ENCODE data around the gene UVRAG.

The UVRAG gene

DNA sequence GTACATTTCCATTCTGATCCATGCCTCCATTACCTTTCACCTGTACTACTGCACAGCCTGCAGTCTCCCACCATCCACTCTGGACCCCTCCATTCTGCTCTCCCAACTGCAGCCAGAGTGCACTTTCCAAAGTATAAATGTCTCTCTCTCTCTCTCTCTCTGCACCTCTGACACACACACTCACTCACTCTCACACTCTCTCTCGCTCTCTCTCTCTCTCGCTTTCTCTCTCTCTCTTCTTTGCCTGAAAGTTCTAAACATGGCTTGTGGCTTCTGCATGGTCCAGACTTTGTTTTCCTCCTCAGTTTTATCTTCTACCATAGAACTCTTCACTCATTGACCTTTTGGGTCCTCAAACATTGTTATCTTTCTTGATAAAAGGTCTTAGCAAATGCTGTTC lies 314.7 kb downstream of the UVRAG start:
- no peak for DNase-seq

DNA sequence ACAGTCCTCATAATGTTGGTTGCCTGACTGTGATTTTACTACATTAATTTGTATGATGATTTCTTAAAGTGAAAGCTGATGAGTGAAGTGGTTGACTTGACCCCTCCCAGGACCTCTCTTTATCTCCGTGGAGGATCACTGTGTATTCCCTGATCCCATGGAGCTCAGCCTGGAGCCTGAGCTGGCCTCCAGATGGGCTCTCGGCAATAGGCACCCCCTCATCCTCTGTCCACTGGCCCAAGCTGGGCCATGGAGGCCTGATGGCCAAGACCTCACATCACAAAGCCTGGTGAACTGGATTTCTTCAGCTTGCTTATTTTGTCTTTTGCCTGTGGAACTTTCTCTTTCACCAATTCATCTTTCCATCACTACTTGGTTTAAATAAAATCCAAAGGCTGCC lies 316.1 kb downstream of the UVRAG start:
- no peak for DNase-seq

DNA sequence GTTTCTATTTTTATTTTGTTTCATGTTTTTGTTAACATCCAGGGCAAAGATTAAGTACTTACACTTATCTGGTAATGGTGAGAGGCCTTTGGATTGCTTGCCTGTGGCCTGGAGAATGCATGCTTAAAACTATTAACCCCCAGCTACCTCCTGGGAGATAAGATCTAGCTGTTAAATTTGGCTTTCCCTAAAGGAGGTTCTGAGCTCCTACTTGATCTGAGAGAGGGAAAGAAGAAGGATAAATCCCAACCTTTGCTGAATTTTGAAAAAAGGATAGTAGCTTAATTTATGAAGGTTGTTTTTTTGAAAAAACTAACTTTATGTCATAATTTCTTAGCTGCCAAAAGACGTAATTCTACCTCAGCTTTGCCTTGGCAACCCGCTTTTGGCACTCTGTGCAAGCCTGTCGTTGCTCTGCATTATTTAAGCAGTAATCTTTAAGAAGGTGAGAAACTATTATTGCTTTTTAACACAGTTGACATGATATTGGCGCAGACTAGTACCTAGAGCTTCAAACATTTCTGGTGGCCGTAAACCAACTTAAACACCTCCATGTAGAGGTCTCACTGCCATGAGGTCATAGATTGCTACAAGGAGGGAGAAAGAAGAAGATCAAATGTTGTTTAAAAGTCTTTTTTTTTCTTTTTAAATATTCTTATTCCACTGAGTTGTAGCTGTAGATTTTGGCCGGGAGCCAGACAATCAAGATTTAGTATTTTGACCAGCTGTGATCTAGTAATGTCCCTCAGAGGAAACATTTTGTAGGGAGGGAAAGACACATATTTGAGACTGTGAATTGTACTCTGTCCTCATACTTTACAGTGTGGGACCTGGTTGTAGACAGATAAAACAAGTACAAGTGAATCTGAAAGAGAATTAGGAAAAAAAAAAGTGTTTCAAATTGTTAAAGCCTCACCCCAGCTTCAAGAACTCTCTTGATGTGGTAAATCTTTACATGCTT lies 316.9 kb downstream of the UVRAG start:
- no peak for DNase-seq

DNA sequence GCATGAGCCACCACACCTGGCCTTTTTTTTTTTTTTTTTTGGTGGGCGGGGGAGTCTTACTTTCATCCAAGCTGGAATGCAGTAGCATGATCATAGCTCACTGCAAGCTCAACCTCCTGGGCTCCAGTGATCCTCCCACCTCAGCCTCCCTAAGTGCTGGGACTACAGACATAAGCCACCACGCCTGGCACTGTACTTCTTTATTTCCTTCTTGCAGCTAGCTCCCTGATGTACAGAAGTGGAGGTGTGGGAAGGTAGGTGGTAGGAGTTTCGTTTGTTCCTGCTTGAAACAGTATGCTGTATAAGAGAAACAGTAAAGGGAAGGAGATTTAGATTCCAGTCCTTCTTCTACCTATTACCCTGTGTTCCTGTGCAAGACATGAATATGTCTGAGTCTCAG lies 319.2 kb downstream of the UVRAG start:
- DNase-seq = no peak

DNA sequence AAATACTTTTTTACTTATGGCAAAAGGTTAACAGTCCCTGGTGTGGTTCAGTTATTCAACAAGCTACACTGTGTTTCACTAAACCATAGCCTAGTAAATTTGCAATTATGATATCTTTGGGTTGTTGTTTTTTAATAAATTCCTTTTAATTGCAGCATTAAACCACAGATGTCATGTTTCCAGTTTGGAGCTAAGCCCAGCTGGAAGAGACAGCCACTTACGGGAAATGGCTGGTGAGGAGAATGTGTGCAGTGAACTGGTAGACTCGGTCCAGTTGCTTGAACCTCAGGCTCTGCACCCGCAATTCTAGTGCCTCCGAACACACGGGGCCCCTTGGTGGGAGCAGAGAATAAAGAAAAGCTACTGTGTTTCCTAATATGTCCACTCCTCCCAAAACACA lies 320.5 kb downstream of the UVRAG start:
- DNase-seq = no peak

DNA sequence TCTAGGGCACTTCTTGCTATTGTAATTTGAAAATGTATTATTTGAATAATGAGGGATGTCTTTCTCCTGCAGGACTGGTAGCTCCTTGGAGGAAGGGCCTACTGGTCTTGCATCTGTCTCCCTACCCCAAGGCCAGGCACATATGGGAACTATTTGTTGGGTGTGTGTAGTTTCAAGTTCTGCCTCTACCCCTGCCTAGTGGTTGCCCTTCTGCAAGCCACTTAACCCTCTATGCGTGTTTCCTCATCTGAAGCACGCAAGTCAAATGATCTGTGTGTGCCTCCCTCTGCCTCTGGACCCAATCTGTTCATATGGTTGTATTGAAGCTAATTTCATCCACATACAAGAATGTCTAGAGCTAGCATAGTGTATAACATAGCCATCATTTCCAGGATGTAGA lies 324.3 kb downstream of the UVRAG start:
- no peak for DNase-seq

DNA sequence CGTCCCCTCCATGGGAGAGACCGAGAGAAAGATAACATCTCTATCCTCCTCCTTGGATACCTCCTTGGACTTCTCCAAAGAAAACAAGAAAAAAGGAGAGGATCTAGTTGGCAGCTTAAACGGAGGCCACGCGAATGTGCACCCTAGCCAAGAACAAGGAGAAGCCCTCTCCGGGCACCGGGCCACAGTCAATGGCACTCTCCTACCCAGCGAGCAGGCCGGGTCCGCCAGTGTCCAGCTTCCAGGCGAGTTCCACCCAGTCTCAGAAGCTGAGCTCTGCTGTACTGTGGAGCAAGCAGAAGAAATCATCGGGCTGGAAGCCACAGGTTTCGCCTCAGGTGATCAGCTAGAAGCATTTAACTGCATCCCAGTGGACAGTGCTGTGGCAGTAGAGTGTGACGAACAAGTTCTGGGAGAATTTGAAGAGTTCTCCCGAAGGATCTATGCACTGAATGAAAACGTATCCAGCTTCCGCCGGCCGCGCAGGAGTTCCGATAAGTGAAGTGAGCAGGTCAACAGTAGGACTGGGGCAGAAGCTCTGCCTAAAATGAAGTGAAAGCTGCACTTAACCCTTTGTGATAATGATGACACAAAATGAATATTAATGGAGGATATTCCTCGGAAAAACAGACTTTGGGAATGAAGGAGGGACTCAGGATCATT lies 326.0 kb downstream of the UVRAG start:
- DNase-seq = no peak

DNA sequence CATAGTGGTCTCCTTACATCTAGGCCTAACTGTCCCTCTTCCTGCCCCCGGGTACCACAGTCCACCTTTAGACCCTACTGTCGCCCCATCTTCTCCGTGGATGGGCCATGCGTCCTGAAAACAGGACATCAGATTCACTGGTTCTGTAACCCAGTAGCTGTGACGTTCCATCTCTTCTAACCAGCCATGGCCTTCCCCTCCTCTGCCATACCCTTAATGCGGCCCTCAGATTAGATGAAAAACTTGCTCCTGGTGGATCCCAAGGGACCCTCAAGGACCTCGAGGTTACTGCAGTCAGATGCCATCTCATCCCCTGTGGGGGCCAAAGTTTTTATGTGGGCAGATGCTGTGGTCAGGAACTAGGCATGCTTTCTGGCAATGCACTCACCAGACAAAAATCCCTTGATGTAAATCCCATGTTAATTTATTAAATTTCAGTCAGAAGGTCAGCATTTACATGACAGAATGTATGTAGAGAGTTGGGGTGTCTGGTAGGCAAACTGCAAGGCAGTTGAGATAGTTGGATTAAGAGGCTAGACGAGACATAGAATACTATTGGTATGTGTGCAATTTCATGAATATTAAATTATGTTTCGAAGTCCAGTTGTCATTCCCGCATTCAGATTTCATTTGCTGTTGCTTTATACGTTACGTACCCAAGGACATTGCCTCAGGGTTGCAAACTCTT lies 327.0 kb downstream of the UVRAG start:
- DNase-seq = no peak

DNA sequence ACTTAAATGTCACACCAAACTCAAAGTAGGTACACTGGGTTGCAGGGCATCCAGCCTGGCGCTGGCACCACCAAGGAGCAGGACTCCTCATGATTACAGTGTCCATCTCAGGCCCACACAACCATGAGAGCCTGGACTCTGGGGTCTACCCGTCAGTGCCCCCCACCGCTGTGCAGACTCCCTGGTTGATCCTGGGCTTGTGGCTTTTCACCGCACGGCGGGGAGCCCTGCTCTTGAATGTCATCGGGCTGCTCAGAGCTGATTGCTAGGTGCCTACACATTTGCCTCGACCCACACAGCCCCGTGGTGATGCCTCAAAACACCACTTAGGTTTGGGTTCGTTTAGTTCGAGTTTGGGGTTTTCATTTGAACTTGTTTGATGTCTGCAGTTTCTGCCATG lies 328.3 kb downstream of the UVRAG start:
- DNase-seq = no peak

DNA sequence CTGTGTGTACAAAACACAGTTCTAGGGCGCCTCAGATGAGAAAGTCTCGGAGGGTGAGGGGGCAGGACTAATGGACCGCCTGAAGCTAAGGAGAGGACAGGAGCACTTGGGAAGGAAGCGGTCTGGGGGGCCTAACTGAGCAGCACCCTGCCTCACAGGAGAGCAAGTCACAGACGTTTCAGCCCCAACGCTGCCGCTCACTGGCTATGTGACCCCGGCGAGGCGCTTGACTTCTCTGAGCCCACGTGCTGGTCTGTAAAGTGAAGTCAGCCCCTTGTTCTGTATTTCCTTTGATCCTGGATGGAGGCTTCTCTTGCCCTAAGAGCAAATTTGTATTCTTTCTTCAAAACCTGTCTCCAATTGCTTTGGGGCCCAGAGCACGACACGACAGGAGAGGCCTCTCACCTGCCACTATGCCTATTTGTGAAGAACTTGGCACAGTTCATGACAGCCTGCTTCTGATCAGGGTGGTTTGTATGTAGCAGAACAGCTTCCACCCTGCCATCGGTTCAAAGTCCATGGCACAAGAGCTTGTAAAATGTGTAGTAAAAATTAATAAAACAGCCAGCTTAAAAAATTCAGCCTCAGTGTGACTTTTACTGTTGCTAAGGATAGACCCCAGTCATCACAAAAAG lies 332.2 kb downstream of the UVRAG start:
- no peak for DNase-seq

DNA sequence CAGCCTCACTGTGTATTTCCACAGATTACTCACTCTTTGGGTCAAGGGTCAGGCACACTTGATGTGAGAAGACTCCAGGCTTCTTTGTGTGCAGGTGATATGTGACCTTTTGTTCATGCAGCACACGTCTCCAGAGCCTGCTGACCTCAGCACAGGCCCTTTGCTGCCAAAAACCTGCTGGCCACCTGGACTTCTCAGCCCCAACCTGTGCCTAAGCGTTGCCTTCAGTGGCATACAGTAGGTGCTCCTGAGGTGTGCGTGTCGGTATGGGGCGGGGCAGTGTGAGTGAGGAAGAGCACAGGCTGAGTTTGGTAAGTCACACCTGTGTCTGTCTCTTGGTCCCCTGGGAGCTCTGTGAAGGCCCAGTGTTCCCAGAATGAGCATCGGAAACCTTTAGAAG lies 333.2 kb downstream of the UVRAG start:
- no peak for DNase-seq

DNA sequence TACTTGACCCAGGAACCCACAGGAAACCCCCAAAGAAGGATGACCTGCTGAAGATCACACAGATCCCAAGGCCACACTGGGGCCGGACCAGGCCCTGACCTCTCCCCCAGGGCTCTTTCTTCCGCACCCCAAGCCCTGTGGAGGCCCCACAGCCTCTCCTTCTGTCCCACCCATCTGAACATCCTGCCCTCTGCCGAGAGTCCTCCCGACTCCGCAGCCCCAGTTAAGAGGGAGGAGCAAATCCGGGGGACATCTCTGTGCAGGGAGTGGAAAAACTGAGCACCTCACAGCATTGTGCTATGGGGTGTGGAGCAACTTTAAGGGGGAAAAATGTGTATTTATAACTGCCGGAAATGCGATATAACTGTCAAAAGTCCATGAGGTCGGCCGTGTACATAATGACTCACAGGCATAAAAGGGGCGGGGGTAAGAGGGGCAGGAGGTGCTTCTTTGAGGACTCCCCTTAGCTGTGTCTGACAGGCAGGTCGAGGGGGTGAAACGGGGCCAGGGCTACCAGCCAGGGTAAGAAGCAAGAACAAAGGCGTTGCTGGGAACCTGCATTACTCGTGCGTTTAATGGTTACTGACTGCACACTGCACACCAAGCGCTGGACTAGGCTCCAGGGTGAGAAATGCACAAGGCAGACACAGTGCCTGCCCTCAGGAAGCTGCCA lies 334.1 kb downstream of the UVRAG start:
- no peak for DNase-seq

DNA sequence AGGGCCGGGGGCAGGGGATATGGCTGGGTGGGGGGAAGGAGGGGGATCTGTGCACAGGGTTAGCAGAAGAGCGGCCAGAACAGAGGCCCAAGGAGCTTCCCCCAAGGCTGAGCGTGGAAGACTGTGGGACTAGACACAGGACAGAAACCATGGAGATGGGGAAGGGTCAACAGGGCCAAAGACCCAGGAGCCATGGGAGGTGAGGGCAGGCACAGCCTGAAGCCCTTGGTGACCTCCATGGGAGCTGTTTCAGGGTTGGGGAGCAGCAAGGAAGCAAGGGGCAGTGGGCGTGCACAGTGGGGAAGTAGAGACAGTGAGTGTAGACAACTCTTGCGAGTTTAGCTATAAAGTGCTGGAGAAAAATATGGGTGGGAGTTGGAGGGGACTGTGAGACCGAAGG lies 334.7 kb downstream of the UVRAG start:
- DNase-seq = no peak

DNA sequence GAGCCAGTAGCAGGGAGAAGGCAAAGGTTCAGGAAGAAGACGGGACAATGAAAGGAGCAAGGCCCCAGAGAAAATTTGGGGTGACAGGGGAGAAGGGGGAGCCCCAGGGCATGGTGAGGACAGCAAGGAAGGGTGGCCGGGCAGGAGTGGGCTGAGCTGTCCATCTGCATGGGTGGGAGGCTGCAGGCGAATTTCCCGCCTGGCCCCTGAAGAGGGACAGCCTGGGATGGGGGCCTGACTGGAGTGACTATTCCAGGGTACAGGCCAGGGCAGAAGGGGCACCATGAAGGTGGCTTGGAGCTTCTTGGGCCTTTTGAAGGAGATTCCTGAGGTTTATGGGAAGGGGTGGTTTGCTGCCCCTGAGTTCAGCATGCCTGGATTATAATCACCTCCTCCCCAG lies 335.1 kb downstream of the UVRAG start:
- DNase-seq = no peak

DNA sequence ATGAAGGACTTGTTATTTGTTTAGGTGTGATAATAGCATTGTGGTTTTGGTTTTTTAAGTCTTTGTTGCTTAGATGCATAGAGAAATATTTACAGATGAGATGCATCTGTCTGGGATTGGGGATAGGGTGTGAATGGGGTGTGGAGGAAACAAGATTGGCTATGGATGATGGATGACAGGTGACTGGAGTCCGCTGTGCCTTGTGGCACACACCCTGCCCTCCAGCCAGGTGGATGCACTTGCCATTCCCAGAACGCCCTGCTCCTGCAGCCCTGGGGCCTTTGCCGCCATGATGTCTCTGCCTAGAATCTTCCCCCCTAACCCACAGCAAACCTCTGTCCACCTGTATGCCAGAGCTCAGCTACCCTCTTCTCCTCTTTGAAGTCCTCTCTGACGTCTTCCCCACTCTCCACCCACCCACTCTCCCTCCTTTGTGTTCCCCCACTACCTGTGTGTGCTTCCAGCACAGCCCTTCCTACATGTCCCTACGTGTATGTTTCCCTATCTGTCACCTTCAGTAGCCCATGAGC lies 336.6 kb downstream of the UVRAG start:
- no peak for DNase-seq

DNA sequence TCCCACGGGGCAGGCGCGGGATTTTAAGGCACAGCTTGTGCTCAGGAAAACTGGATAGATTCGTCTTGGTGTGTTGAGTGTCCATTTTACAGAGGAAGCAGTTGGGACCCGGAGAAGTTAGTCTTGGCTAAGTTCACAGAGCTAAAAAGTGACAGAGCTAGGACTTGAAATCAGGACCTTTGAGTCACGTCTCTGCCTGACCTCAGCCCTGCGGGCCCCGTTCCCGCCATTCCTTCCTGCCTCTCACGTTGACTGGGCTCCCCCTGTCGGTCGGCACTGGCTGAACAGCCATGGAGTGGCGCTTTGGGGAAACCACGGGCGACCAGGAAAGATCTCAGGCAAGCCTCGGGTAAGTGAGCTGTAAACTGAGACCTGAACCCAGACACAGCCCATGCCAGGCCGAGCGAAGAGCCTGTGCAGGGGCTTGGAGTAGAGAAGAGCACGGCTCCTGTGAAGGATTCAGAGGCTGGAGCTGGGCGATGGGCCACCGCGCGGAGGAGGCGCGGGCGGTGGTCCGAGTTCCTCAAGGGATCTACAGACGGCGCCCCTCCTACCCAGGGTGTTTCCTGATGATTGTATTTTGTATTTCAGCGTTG lies 337.2 kb downstream of the UVRAG start:
- DNase-seq = peak; percentile 16

DNA sequence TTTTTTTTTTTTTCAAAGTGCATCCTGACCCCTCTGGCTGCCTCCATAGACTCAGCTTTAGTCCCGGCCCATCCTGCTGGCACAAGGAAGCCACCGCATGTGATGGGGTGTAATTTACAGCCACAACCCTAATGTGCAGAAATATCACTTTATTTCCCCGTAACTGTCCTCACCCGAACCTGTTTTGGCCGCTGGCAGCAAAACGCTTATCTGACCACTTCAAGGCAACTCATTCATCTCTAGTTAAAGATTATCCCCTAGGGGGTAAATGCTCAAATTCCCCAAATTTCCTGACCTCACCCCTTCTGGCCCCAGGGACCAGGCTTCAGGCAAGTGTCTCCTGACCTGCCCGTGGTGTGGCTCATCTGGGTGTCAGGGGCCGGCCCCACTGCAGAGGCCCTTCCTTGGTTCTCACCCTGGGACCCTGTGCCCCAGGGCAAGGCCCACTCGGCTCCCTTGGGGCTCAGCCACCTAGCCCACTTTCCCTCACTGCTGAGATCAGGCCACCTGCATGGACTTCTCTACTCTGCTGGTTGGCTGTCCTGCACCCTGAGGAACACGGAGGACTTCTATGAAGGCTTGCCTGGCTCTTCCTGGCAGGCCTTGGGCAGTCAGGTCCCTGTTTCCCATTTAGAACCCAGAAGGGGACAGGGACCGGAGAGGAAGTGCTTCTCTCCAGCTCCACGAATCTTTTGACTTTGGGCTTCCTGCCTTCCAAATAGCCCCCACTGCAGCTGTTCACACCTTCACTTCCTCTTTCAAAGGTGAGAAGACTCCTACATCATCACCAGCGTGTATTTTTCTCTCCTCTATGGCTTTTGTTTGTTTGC lies 337.9 kb downstream of the UVRAG start:
- no peak for DNase-seq

DNA sequence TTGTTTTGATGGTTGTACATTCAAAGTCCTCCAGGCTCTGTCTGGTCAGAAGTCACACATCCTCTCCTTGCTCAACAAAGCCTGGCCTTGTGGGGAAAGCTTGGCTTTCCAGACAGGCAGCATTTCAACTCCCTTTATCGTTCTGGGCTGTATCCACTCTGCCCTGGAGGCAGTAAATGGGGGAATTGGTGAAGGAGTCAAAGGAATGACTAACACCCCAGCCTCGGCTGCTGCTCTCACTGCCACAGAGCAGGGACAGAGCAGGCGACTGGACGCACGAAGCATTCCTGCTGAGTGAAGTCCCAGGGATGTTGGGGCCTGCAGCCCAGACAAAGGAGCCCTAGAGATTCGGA lies 338.5 kb downstream of the UVRAG start:
- no peak for DNase-seq

DNA sequence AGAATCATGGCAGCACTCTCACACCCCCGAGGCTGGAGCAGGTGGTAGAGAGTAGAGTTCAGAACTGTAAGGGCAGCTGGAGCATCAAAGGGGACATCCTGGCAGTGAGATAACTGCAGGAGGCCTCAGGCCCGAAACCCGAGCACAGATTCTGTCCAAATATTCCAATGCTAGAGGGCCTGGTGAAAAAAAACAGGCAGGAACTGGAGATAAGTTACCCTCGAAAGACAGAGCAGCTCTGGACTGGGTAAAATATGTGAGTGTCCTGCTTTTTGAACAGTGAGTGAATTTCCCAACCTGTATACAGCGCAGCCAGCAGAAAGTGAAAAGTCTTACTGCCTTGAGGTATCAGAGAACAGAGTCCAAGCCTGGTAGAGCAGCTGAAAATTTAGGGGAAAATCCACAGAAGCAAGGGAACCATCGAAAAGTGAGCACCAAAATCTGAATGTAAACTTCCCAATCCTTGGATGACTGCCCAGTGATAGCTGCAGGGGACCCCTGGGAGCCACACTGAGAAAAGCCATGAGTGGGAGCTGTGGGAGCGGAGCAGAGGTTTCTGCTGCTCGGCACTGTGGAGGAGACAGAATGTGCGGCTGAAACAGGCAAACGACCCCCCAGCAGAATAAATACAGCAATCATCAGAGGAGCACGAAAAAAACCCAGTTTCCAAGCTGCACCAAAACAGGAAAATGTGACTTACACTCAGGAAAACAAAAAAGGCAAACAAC lies 340.7 kb downstream of the UVRAG start:
- DNase-seq = no peak

DNA sequence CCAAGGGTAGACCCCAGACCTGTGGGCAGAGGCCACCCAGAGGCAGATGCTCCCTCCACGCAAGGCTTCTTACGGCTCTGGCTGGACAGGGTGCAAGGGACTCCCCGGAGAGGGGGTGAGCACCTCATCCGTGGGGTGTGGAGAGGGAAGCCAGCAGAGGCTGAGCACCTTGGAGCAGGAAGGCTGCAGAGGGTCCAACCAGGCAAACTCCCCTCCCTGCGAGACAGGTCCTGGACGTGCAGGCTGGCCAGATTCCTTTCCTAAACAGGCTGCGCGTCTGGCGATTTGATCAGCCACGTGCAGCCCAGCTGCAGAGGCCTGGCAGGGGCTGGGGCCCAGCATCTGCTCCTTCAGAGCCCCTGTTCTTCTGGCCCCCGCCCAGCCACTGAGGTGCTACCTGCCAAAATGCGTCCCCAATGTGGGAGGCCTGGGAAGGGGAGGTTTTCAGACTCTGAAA lies 342.0 kb downstream of the UVRAG start:
- no peak for DNase-seq
